Activated CD4-positive, alpha-beta T cell treated with anti-CD3 and anti-CD28 coated beads, Interleukin-2, amount 10 ng/mL, durations not matched to agents 24 days and 14 days (primary cell): ENCODE data around the gene INSIG1. TPM values are rescaled to one million over a fixed set of nuclear protein-coding genes. Genes with fewer than 3 reads are reported as not detected.

Source experiments
- DNase-seq: peaks from one replicate; pipeline ENCODE4 v3.0.0; 2022
- H3K27ac Mint-ChIP-seq: one replicate; pipeline ENCODE4 v1.8.0; 2022; ENCODE audit warnings: mild to moderate bottlenecking, mixed read lengths
- H3K27me3 Mint-ChIP-seq: one replicate; pipeline ENCODE4 v1.8.0; 2022; ENCODE audit warnings: mixed read lengths
- H3K36me3 Mint-ChIP-seq: one replicate; pipeline ENCODE4 v1.8.0; 2022; ENCODE audit warnings: low read depth, mild to moderate bottlenecking, mixed read lengths
- H3K4me1 Mint-ChIP-seq: one replicate; pipeline ENCODE4 v1.8.0; 2021; ENCODE audit warnings: mixed read lengths
- H3K4me3 Mint-ChIP-seq: one replicate; pipeline ENCODE4 v1.8.0; 2022; ENCODE audit warnings: mild to moderate bottlenecking, moderate library complexity, mixed read lengths
- H3K9me3 Mint-ChIP-seq: one replicate; pipeline ENCODE4 v1.8.0; 2021; ENCODE audit warnings: mixed read lengths
- intact Hi-C: fragments of 100-400 bp; cut with micrococcal nuclease; formaldehyde crosslinking; loops from one replicate; pipeline ENCODE4 v1.15.1; 2023
- total RNA-seq: library from RNA; stranded (reverse); gene quantifications from 2 replicates; pipeline ENCODE4 v1.2.3, GENCODE V29; 2022

INSIG1 gene
- total RNA-seq, 1 donor from 2014 or later = 114 TPM

DNA sequence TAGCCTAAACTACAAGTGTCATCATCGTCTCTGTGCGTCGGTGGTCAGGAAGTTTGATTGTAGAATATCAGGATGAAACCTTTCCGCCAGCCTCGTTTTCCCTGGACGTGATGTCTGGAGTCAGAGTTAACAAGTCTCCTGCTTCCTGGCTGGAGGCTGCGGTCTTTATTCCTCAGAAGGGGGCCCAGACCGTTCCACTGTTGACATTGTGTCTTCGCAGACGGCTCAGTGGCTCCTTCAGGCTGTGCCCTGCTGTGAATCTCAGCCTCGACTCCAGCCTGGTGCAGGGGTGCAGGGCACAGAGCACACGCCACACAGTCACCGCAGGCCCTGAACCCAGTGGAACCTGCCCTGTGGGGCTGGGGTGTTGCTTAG, 37.2 kb upstream of the INSIG1 start:
- Mint-ChIP-seq H3K4me3 (no peak overlapping the region), H3K4me1 (peaks cover 5% of the 10 kb centered on the region), H3K36me3 (no peaks in the 10 kb centered on the region), H3K27ac (no peak overlapping the region), H3K27me3 (peaks cover 5% of the 10 kb centered on the region), H3K9me3 (no peaks in the 10 kb centered on the region)
- intact Hi-C loops = no loop called here
- DNase-seq = no peak

- no peaks in the 10 kb centered on the region for H3K9me3 Mint-ChIP-seq
- no peak for DNase-seq
- intact Hi-C loops = no loop called here
- H3K4me3 Mint-ChIP-seq = no peak overlapping the region
- H3K36me3 Mint-ChIP-seq = no peaks in the 10 kb centered on the region
- H3K27ac Mint-ChIP-seq = no peak overlapping the region
- peaks cover 3% of the 10 kb centered on the region for H3K4me1 Mint-ChIP-seq
- H3K27me3 Mint-ChIP-seq = peaks cover 5% of the 10 kb centered on the region
Observed at GRCh38 chr7:155261031-155261985, 36.4 kb upstream of the INSIG1 start.

DNA sequence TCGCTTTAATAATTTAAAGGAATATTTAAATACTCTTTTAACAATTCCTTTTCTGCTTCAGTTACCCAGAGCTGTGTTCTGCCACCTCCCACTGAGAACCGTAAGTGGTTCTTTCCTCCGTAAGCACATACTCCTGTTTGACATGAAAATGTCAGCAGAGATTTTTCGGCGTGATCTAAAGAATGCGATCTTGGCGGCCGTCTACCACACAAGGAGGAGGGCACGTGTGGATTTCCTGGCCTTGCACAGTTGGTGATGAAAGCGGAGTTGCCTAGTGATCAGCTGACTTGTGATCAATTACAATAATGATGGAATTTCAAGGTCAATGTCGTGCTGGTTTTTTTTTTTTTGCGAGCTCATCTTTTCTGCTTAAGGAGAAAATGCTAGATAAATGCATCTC, 35.6 kb upstream of the INSIG1 start:
- intact Hi-C loops = no loop called here
- no peak overlapping the region for H3K27ac Mint-ChIP-seq
- no peak overlapping the region for H3K4me3 Mint-ChIP-seq
- peaks cover 2% of the 10 kb centered on the region for H3K27me3 Mint-ChIP-seq
- H3K4me1 Mint-ChIP-seq = peaks cover 1% of the 10 kb centered on the region
- DNase-seq = no peak
- H3K9me3 Mint-ChIP-seq = no peaks in the 10 kb centered on the region
- H3K36me3 Mint-ChIP-seq = no peaks in the 10 kb centered on the region

DNA sequence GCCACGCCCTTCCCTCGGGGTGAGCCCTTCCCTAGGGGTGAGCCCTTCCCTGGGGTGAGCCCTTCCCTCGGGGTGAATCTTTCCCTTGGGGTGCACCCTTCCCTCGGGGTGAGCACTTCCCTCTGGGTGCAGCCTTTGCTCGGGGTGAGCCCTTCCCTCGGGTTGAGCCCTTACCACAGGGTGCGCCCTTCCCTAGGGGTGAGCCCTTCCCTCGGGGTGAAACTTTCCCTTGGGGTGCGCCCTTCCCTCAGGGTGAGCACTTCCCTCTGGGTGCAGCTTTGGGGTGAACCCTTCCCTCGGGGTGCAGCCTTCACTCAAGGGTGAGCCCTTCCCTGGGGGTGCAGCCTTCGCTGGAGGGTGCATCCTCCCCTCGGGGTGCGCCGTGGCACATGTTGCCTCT, 34.6 kb upstream of the INSIG1 start:
- H3K27me3 Mint-ChIP-seq = peaks cover 2% of the 10 kb centered on the region
- no peaks in the 10 kb centered on the region for H3K9me3 Mint-ChIP-seq
- no peak overlapping the region for H3K4me3 Mint-ChIP-seq
- no peak for DNase-seq
- no peaks in the 10 kb centered on the region for H3K4me1 Mint-ChIP-seq
- no peaks in the 10 kb centered on the region for H3K36me3 Mint-ChIP-seq
- no peak overlapping the region for H3K27ac Mint-ChIP-seq
- intact Hi-C loops = no loop called here

DNA sequence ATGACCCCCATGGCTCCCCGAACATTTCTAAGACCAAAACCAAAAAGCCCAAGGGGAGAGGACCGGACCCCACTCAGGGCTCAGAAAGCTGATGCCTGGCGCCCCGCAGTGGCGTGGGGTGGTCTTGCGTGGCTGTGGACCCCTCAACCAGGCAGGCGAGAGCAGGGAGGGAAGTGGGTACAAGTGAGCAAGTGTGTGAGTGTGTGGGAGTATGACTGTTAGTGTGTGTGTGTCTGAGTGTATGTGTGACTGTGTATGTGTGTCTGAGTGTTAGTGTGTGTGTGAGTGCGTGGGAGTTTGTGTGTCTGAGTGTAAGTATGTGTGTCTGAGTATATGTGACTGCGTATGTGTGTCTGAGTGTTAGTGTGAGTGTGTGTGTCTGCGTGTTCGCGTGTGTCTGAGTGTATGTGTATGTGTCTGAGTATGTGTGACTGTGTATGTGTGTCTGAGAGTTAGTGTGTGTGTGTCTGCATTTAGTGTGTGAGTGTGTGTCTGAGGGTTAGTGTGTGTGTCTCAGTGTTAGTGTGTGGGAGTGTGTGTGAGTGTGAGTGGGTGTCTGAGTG, 34.0 kb upstream of the INSIG1 start:
- H3K9me3 Mint-ChIP-seq = no peaks in the 10 kb centered on the region
- H3K4me1 Mint-ChIP-seq = no peaks in the 10 kb centered on the region
- H3K27me3 Mint-ChIP-seq = peaks cover 2% of the 10 kb centered on the region
- H3K27ac Mint-ChIP-seq = no peak overlapping the region
- no peak for DNase-seq
- H3K36me3 Mint-ChIP-seq = no peaks in the 10 kb centered on the region
- intact Hi-C loops = no loop called here
- H3K4me3 Mint-ChIP-seq = no peak overlapping the region

GRCh38 chr7:155265144-155265543, 32.5 kb upstream of the INSIG1 start:
- Mint-ChIP-seq H3K4me1 (no peaks in the 10 kb centered on the region), H3K27ac (no peak overlapping the region), H3K9me3 (no peaks in the 10 kb centered on the region), H3K4me3 (no peak overlapping the region), H3K27me3 (peaks cover 2% of the 10 kb centered on the region), H3K36me3 (no peaks in the 10 kb centered on the region)
- intact Hi-C loops = no loop called here
- DNase-seq = no peak

DNA sequence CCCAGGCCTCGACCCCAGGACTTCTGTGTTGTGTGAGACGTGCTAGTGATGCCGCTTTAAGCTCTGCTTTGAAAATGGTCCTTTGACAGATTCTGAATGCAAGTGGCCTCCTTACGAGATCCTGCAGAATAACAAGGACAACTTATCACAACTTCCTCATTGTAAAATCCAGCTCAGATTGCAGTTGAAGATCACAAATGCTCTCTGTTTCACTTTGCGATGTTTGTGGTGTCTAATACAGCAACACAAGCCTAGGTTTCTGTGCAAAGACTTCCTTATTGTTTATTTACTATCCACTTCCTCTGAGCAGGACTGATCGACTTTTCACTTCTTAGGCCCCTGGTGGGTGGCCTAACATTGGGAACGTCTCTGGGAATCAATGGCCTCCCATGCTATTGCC, 31.7 kb upstream of the INSIG1 start:
- no peaks in the 10 kb centered on the region for H3K36me3 Mint-ChIP-seq
- intact Hi-C loops = no loop called here
- H3K9me3 Mint-ChIP-seq = no peaks in the 10 kb centered on the region
- peaks cover 4% of the 10 kb centered on the region for H3K4me1 Mint-ChIP-seq
- H3K27me3 Mint-ChIP-seq = peaks cover 2% of the 10 kb centered on the region
- DNase-seq = no peak
- no peak overlapping the region for H3K27ac Mint-ChIP-seq
- no peak overlapping the region for H3K4me3 Mint-ChIP-seq

GRCh38 chr7:155266440-155266839, 31.2 kb upstream of the INSIG1 start:
- H3K27me3 Mint-ChIP-seq = peaks cover 2% of the 10 kb centered on the region
- peaks cover 5% of the 10 kb centered on the region for H3K4me1 Mint-ChIP-seq
- no peak for DNase-seq
- H3K27ac Mint-ChIP-seq = no peak overlapping the region
- intact Hi-C loops = no loop called here
- no peaks in the 10 kb centered on the region for H3K9me3 Mint-ChIP-seq
- H3K4me3 Mint-ChIP-seq = no peak overlapping the region
- H3K36me3 Mint-ChIP-seq = no peaks in the 10 kb centered on the region

GRCh38 chr7:155267023-155267422, 30.7 kb upstream of the INSIG1 start:
- Mint-ChIP-seq H3K9me3 (no peaks in the 10 kb centered on the region), H3K36me3 (no peaks in the 10 kb centered on the region), H3K27ac (no peak overlapping the region), H3K4me3 (no peak overlapping the region), H3K4me1 (peaks cover 6% of the 10 kb centered on the region), H3K27me3 (peaks cover 4% of the 10 kb centered on the region)
- intact Hi-C loops = no loop called here
- no peak for DNase-seq

GRCh38 chr7:155267436-155267835, 30.2 kb upstream of the INSIG1 start:
- Mint-ChIP-seq H3K9me3 (no peaks in the 10 kb centered on the region), H3K27ac (no peak overlapping the region)
- intact Hi-C loops = no loop called here

GRCh38 chr7:155268211-155268610, 29.5 kb upstream of the INSIG1 start:
- Mint-ChIP-seq H3K4me3 (no peak overlapping the region), H3K27me3 (peaks cover 3% of the 10 kb centered on the region), H3K4me1 (peaks cover 6% of the 10 kb centered on the region), H3K36me3 (no peaks in the 10 kb centered on the region), H3K9me3 (no peaks in the 10 kb centered on the region), H3K27ac (no peak overlapping the region)
- intact Hi-C loops = no loop called here
- no peak for DNase-seq

More at GRCh38 chr7:155267436-155267835, 30.2 kb upstream of the INSIG1 start:
- DNase-seq = no peak
- Mint-ChIP-seq H3K27me3 (peaks cover 2% of the 10 kb centered on the region), H3K36me3 (no peaks in the 10 kb centered on the region), H3K4me1 (peaks cover 6% of the 10 kb centered on the region), H3K4me3 (no peak overlapping the region)

- intact Hi-C loops = no loop called here
- no peak overlapping the region for H3K27ac Mint-ChIP-seq
- peaks cover 3% of the 10 kb centered on the region for H3K27me3 Mint-ChIP-seq
- no peak overlapping the region for H3K4me3 Mint-ChIP-seq
- no peaks in the 10 kb centered on the region for H3K9me3 Mint-ChIP-seq
- no peaks in the 10 kb centered on the region for H3K36me3 Mint-ChIP-seq
- DNase-seq = no peak
- peaks cover 6% of the 10 kb centered on the region for H3K4me1 Mint-ChIP-seq
Observed at GRCh38 chr7:155268921-155269650, 28.6 kb upstream of the INSIG1 start.

GRCh38 chr7:155269766-155270585, 27.7 kb upstream of the INSIG1 start:
- intact Hi-C loops = no loop called here
- Mint-ChIP-seq H3K9me3 (no peaks in the 10 kb centered on the region), H3K27me3 (peaks cover 6% of the 10 kb centered on the region), H3K4me1 (peaks cover 6% of the 10 kb centered on the region), H3K36me3 (no peaks in the 10 kb centered on the region), H3K27ac (peak overlapping the region; percentile 51), H3K4me3 (no peak overlapping the region)
- DNase-seq = no peak
